ENCODE results near the gene PLA2G12B. TPM values are rescaled to one million over a fixed set of nuclear protein-coding genes. Genes with fewer than 3 reads are reported as not detected.
"Not testable (repeated sequence)": the region's sequence is repeated elsewhere in the genome, so short reads cannot be mapped to it uniquely, and the experiment has no call there.

PLA2G12B gene
- total RNA-seq, 1 donor: not detected

DNA sequence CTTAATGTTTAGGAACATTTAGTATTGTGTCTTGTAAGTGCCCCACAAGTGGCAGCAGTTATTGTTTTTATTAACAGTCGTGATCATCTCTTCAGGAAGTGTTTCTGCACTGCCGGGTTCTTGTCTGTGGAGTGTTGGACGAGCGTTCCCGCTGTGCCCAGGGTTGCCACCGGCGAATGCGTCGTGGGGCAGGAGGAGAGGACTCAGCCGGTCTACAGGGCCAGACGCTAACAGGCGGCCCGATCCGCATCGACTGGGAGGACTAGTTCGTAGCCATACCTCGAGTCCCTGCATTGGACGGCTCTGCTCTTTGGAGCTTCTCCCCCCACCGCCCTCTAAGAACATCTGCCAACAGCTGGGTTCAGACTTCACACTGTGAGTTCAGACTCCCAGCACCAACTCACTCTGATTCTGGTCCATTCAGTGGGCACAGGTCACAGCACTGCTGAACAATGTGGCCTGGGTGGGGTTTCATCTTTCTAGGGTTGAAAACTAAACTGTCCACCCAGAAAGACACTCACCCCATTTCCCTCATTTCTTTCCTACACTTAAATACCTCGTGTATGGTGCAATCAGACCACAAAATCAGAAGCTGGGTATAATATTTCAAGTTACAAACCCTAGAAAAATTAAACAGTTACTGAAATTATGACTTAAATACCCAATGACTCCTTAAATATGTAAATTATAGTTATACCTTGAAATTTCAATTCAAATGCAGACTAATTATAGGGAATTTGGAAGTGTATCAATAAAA, 22.2 kb downstream of the PLA2G12B start:
- DNase-seq (ENCODE audit: low read depth): no peak
- TF ChIP-seq CTCF (IDR thresholded peaks at IDR 0.05; ENCODE audit: insufficient read depth, low read depth, low read length): no peak
- no peak overlapping the region for H3K4me3 ChIP-seq (ENCODE audit: low read depth, low read length)

GRCh38 chr10:72930276-72930675, 24.3 kb downstream of the PLA2G12B start:
- H3K4me3 ChIP-seq (ENCODE audit: low read depth, low read length): no peak overlapping the region
- DNase-seq (ENCODE audit: low read depth): no peak
- no peak for TF ChIP-seq CTCF (IDR thresholded peaks at IDR 0.05; ENCODE audit: insufficient read depth, low read depth, low read length)

DNA sequence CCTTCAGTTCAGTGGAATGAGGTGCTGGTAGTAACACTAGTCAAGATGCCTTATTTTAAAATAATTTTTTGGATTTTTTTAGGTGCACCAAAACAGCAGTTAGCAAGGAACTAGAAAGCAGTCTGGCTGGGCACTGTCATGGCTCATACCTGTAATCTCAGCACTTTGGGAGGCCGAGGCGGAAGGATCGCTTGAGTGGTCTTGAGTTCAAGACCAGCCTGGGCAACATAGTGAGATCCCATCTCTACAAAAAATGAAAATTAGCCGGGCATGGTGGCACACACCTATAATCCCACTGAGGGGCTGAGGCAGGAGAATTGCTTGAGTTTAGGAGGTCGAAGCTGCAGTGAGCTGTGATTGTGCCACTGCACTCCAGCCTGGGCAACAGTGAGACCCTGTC, 25.8 kb downstream of the PLA2G12B start:
- no peak for DNase-seq (ENCODE audit: low read depth)
- no peak for TF ChIP-seq CTCF (IDR thresholded peaks at IDR 0.05; ENCODE audit: insufficient read depth, low read depth, low read length)
- no peak overlapping the region for H3K4me3 ChIP-seq (ENCODE audit: low read depth, low read length)

GRCh38 chr10:72927485-72927884, 27.1 kb downstream of the PLA2G12B start:
- no peak overlapping the region for H3K4me3 ChIP-seq (ENCODE audit: low read depth, low read length)
- no peak for DNase-seq (ENCODE audit: low read depth)
- no peak for TF ChIP-seq CTCF (IDR thresholded peaks at IDR 0.05; ENCODE audit: insufficient read depth, low read depth, low read length)

- no peak overlapping the region for H3K4me3 ChIP-seq (ENCODE audit: low read depth, low read length)
- TF ChIP-seq CTCF (IDR thresholded peaks at IDR 0.05; ENCODE audit: insufficient read depth, low read depth, low read length): no peak
- no peak for DNase-seq (ENCODE audit: low read depth)
These were observed 28.6 kb downstream of the PLA2G12B start for GRCh38 chr10:72925951-72926465.

DNA sequence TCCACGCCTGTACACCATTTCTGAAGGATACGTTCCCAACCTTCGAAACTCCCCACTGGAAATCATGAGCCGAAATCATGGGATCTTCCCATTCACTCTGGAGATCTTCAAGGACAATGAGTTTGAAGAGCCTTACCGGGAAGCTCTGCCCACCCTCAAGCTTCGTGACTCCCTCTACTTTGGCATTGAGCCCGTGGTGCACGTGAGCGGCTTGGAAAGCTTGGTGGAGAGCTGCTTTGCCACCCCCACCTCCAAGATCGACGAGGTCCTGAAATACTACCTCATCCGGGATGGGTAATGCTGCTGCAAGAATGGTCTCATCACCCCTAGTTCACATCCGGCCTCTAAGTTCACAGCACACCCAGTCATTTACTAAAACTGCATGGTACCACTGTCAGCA, 30.3 kb downstream of the PLA2G12B start:
- DNase-seq (ENCODE audit: low read depth): no peak
- TF ChIP-seq CTCF (IDR thresholded peaks at IDR 0.05; ENCODE audit: insufficient read depth, low read depth, low read length): no peak

GRCh38 chr10:72921147-72921683, 33.4 kb downstream of the PLA2G12B start:
- H3K4me3 ChIP-seq (ENCODE audit: low read depth, low read length): not testable (repeated sequence)

More for the DNA sequence above, 30.3 kb downstream of the PLA2G12B start:
- H3K4me3 ChIP-seq (ENCODE audit: low read depth, low read length): no peak overlapping the region

More at GRCh38 chr10:72921147-72921683, 33.4 kb downstream of the PLA2G12B start:
- not testable (repeated sequence) for DNase-seq (ENCODE audit: low read depth)
